ENCODE results near the gene ZNF629.

The ZNF629 gene

DNA sequence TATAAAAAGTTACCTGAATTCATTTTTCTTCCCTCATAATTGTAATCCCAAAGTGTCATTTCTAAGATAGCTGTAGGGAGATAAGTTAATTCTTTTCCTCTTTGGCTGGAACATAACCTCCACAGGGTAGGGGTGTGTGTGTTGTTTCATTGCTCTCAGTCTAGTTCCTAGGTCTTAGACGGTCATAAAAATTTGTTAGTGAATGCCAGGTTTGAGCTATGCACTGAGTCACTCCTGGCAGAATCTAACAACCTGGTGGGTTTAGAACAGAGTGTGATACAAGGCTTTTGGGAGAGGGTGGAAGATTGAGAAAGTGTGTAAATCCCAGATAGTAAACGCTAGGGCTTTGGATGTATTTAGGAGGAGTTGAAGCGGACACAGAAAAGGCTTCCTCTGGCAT lies 39.7 kb downstream of the ZNF629 start:
- no peak for DNase-seq

DNA sequence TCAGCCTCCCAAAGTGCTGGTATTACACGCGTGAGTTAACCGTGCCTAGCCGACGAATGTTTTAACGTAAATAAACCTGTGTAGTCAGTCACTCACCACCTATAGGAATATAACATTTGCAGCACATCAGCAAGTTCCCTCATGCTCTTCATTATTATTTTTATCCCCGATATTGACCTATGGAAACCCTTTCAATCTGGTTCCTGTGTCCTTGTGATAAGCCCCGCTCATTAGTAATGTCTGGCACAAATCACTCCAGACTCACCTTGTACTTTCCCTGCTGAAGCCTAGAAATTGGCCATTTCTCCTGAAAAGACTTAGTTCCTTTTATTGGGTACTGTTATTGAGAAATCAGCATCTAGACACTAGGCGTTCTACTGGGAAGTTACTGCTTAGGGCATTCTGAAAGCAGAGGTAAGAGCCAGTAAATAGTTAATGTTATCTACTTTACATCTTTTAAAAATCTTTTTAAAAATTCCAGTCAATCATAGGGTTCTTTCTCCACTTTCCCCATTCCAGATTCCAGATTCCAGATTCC lies 40.3 kb downstream of the ZNF629 start:
- no peak for DNase-seq

DNA sequence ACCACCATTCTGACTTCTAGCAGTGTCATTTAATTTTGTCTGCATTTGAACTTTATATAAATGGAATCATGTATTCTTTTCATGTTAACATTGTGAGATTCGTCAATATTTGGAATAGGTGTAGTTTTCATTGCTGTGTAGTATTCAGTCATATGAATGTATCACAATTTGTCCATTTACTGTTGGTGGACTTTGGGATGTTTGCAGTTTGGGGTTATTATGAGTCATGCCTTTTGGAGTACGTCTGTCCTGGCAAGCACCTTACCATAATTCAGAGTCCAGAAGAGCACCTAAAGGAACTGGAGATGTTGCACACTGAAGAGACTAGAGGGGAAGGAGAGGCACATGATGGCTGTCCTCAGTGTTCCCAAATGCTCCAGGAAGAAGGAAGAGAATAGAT lies 41.9 kb downstream of the ZNF629 start:
- no peak for DNase-seq

DNA sequence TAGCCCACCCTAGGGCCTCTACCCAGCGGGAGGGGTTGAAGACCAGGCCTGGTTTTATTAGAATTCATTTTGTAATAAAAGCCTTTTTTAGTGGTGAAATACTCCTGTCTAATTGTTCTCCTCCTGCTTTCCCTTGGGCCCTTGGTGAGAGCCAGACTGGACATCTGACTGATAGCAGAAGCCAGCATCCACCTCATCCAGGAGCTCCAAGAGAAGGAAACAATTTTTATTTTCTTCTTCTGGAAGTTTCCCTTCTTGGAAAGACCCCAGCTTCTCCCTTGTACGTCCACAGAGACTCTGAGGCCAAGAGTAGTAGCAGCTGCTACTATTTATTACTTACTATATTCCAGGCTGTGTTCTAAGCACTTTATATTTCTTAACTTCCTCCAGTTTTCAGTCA lies 42.8 kb downstream of the ZNF629 start:
- no peak for DNase-seq

DNA sequence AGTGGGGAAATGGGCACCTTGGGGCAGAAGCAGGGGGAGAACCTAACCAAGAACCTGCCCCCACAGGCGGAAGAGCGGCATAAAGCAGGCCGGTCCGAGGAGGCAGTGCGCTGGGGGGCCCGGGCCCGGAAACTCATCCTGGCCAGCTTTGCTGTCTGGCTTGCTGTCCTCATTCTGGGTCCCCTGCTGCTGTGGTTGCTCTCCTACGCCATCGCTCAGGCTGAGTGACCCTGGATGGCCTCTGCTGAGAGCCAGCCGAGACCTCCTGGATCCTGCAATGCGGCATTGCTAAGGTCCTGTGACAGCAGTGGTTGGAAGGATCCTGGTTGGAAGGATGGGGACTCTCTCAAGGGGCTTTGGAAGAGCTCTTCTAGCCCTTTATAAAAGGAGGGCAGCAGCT lies 43.3 kb downstream of the ZNF629 start:
- no peak for DNase-seq

DNA sequence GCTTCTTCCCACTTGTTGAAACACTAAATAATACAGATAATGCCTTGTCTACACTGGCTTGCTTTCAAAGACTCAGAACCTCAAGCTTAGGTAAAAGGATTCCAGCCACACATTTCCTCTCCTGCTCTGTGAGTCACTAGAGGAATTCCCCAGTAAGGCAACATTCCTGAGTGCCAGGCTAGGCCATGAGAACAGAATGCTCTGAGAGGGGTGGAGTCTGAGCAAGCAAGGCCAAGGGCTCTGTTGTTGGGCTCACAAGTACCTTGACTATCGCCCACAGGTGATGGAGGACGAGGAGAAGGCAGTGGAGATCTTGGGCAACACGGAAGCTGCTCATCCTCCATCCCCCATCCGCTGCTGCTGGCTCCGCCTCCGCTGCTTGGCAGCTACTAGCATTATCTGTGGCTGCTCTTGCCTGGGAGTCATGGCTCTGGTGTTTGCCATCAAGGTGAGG lies 45.5 kb downstream of the ZNF629 start:
- no peak for DNase-seq

DNA sequence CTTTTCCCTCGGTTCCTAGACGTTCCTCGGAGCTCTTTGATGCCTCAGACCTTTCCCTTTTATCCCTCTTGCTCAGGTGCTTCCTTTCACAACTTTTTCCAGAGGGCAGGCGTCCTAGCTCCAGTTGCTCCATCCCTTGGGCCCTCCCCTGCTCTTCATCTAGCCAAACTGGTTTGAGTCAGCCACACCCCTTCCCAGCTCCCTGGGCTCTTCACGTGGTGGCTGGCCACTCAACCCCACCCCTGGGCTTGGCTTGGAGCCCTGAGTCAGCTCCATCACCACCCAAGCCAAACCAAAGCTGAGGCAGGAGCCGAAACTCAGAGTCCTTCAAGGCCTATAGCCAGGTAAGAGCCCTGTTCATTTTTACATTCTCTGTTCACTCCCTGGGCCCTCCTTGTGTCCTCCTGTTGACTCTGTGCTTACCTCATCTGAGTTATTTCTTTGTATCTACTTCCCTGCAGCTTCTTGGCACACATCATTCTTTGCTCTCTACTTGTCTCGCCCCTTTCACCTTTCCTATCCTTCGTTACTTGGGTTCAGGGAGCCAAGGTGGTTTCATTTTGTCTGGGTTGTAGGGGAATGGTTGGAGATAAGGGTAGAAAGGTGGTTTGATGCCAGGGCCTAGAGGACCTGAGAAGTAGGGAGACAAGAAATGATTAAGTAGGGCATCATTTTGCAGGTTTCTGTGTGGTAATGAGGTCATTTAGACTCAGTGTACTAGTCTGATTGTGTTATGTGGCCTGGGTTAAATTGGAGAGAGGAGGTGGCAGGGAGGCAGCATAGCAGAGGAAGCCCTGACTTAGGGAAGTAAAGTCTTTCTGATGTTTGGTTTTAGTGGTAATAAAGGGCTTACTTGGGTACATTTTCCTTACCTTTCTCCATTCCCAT lies 46.4 kb downstream of the ZNF629 start:
- DNase-seq: no peak

DNA sequence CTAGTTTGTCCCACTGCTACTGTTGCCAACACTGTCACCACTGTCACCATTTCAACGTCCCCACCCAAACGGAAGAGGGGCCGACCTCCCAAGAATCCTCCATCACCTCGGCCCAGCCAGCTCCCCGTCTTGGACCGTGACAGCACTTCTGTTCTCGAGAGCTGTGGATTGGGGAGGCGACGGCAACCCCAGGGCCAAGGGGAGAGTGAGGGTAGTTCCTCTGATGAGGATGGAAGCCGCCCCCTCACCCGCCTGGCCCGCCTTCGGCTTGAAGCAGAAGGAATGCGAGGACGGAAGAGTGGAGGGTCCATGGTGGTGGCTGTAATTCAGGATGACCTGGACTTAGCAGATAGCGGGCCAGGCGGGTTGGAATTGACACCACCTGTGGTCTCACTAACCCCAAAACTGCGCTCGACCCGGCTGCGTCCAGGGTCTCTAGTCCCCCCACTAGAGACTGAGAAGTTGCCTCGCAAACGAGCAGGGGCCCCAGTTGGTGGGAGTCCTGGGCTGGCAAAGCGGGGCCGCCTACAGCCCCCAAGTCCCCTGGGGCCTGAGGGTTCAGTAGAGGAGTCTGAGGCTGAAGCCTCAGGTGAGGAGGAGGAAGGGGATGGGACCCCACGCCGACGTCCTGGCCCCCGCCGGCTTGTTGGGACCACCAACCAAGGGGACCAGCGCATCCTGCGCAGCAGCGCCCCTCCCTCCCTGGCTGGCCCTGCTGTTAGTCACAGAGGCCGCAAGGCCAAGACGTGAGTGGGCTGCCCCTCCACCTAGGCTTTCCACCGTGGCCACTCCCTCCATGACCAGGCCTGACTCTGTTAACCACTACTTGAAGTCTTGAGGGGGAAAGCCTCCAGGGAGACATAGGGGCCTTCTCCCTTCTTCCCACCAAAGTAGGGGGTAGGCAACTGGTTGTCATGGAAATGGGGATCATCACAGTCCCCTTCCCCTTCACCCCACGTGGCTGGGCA lies 47.7 kb downstream of the ZNF629 start:
- no peak for DNase-seq

DNA sequence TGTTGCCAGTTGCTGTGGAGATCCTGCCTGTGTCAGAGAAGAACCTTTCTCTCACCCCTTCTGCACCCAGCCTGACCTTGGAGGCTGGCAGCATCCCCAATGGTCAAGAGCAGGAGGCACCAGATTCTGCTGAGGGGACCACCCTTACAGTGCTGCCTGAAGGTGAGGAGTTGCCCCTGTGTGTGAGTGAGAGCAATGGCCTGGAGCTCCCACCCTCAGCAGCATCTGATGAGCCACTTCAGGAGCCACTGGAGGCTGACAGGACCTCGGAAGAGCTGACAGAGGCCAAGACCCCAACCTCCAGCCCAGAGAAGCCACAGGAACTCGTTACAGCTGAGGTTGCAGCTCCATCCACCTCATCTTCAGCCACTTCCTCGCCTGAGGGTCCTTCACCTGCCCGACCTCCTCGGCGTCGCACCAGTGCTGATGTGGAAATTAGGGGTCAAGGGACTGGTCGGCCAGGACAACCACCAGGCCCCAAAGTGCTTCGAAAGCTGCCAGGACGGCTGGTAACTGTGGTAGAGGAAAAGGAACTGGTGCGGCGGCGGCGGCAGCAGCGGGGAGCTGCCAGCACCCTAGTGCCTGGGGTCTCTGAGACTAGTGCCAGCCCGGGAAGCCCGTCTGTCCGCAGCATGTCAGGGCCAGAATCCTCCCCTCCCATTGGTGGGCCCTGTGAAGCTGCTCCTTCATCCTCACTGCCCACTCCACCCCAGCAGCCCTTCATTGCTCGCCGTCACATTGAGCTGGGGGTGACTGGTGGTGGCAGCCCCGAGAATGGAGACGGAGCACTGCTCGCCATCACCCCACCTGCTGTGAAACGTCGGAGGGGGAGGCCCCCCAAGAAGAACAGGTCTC lies 49.0 kb downstream of the ZNF629 start:
- no peak for DNase-seq

DNA sequence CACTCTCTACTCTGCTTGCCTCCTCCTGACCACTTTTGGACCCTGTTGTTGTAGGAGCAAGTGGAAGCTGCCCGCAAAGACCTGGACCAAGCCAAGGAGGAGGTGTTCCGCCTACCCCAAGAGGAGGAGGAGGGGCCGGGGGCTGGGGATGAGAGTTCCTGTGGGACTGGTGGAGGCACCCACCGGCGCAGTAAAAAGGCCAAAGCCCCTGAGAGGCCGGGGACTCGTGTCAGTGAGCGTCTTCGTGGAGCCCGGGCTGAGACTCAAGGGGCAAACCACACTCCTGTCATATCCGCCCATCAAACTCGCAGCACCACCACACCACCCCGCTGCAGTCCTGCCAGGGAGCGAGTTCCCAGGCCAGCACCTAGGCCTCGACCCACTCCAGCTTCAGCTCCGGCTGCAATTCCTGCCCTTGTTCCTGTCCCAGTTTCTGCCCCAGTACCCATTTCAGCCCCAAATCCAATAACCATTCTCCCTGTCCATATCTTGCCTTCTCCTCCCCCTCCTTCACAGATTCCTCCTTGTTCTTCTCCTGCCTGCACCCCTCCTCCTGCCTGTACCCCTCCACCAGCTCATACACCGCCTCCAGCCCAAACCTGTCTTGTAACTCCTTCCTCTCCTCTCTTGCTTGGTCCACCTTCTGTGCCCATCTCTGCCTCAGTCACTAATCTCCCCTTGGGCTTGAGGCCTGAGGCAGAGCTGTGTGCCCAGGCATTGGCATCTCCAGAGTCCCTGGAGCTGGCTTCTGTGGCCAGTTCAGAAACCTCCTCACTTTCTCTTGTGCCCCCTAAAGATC lies 49.8 kb downstream of the ZNF629 start:
- DNase-seq: no peak

DNA sequence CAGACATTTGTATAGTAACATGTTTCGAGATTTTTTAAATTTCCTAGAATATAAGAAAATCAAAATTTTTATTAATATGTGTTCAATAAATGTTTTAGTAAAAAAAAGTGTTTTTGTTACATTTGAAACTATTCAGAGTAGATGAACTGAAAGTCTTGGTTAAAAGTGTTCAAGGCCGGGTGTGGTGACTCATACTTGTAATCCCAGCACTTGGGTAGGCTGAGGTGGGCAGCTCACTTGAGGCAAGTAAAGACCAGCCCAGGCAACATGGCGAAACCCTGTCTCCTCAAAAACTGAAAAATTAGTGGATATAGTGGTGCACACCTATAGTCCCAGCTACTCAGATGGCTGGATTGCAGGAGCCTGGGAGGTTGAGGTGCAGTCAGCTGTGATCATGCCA lies 55.6 kb downstream of the ZNF629 start:
- no peak for DNase-seq

DNA sequence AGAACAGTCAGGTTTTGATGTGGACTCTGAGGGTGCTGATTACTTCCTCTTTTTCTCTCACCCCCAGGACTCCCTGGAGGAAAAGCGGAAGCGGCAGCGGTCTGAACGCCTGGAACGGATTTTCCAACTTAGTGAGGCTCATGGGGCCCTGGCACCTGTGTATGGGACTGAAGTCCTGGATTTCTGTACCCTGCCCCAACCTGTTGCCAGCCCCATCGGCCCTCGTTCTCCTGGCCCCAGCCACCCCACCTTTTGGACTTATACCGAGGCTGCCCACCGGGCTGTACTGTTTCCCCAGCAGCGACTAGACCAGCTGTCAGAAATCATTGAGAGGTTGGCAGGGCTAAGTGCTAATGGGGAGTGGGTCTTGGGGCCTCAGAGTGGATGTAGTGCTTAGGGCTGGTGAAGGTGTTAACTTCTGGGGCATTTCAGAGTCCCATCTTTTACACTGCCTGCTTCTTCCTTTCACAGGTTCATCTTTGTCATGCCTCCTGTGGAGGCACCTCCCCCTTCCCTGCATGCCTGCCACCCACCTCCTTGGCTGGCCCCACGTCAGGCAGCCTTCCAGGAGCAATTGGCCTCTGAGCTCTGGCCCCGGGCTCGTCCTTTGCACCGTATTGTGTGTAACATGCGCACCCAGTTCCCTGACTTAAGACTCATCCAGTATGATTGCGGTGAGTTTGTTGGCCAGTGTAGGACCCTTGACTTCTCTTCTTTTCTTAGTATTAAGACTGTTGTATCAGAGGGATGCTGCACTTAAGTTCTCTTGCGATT lies 57.9 kb downstream of the ZNF629 start:
- DNase-seq: no peak

Measured in CD4-positive, alpha-beta T cell treated with Interleukin-10 for 1 hour (primary cell).